GM12878 (cell line): ENCODE results near the gene NFATC2. TPM values are rescaled to one million over a fixed set of nuclear protein-coding genes. Genes with fewer than 3 reads are reported as not detected.

Experiments
- ATAC-seq: fragments of 200-7000 bp; cut with Tn5 transposase; 3 replicates; pipeline ENCODE4 v1.9.1; 2020; ENCODE audit warnings: mild to moderate bottlenecking, moderate library complexity
- BruUV-seq: library from RNA; stranded (reverse); fragments of 400-500 nt; replicated peaks from 2 replicates; lab custom pipeline; 2021; lab: Mats Ljungman, UMichigan
- CTCF ChIA-PET: fragments of 300-600 bp; sonication (Branson Sonifier 250); formaldehyde crosslinking; extraction: SDS; loops from one replicate; lab custom pipeline; 2021; ENCODE audit warnings: inconsistent platforms; lab: Yijun Ruan, JAX
- POLR2A ChIA-PET: fragments of 350-600 bp; formaldehyde crosslinking; extraction: SDS; loops from one replicate; lab custom pipeline; 2021; ENCODE audit warnings: inconsistent platforms; lab: Charles Lee
- RAD21 ChIA-PET: fragments of 300-600 bp; sonication (Branson Sonifier 250); formaldehyde crosslinking; loops from one replicate; lab custom pipeline; 2023; ENCODE audit warnings: antibody characterized with exemption; ENCODE audit not compliant: unreplicated experiment; lab: Charles Lee
- SMC1A ChIA-PET: fragments of 300-600 bp; sonication (Branson Sonifier 250); formaldehyde crosslinking; loops from one replicate; lab custom pipeline; 2023; ENCODE audit not compliant: unreplicated experiment, uncharacterized antibody; lab: Charles Lee
- DNase-seq: peaks from one replicate; pipeline ENCODE4 v3.0.0-alpha.2; 2011; ENCODE audit warnings: low read depth, low spot score
- FAIRE-seq: peaks from 3 replicates; lab custom pipeline; 2011; peaks lifted over from hg19 to GRCh38; lab: Jason Lieb, UNC
- H2AFZ ChIP-seq: 2 replicates; pipeline ENCODE4 v1.6.0; 2011; ENCODE audit warnings: low read depth, low read length, control low read depth; ENCODE audit not compliant: control insufficient read depth
- H3K27ac ChIP-seq: 2 replicates; pipeline ENCODE4 v1.5.1; 2011; ENCODE audit warnings: control low read depth; ENCODE audit not compliant: control insufficient read depth, insufficient read depth
- H3K27me3 ChIP-seq, 2 experiments: replicated peaks in 1 of 2; 2 replicates each; pipeline versions ENCODE4 v1.6.0 to v1.6.1; 2011; ENCODE audit warnings: low read length in 1 of 2; ENCODE audit not compliant: control insufficient read depth in 2 of 2, insufficient read depth in 2 of 2
- H3K36me3 ChIP-seq, 2 experiments: 2 replicates each; pipeline ENCODE4 v1.5.1; 2011; ENCODE audit warnings: low read length in 1 of 2; ENCODE audit not compliant: control insufficient read depth in 2 of 2, insufficient read depth in 2 of 2
- H3K4me1 ChIP-seq: 2 replicates; pipeline ENCODE4 v1.6.1; 2011; ENCODE audit warnings: mild to moderate bottlenecking, low read length, moderate library complexity, mixed read lengths; ENCODE audit not compliant: control insufficient read depth, insufficient read depth
- H3K4me2 ChIP-seq: 2 replicates; pipeline ENCODE4 v1.6.0; 2011; ENCODE audit warnings: control low read depth; ENCODE audit not compliant: control insufficient read depth, insufficient read depth
- H3K4me3 ChIP-seq: fragments of 200-600 bp; sonication (generic); 2 replicates; pipeline ENCODE4 v1.5.1; 2016
- H3K79me2 ChIP-seq: 2 replicates; pipeline ENCODE4 v1.6.0; 2011; ENCODE audit warnings: low read length; ENCODE audit not compliant: control insufficient read depth, insufficient read depth
- H3K9ac ChIP-seq: 2 replicates; pipeline ENCODE4 v1.8.0; 2011; ENCODE audit warnings: low read length, control low read depth, mixed read lengths; ENCODE audit not compliant: control insufficient read depth, insufficient read depth
- H3K9me3 ChIP-seq: replicated peaks from 3 replicates; pipeline ENCODE4 v1.5.1; 2011; ENCODE audit warnings: mild to moderate bottlenecking, low read length; ENCODE audit not compliant: control insufficient read depth, insufficient read depth
- H4K20me1 ChIP-seq: 2 replicates; pipeline ENCODE4 v1.6.0; 2011; ENCODE audit not compliant: control insufficient read depth, insufficient read depth
- CBFB ChIP-seq: IDR thresholded peaks from 2 replicates; pipeline ENCODE4 v1.6.1; 2016; ENCODE audit warnings: antibody characterized with exemption, low read depth
- CBX3 ChIP-seq: fragments of 200-600 bp; sonication (generic); IDR thresholded peaks from 2 replicates; pipeline ENCODE4 v1.6.1; 2016; ENCODE audit warnings: low read depth, borderline replicate concordance
- DPF2 ChIP-seq: fragments of 450-650 bp; IDR thresholded peaks from 2 replicates; pipeline ENCODE4 v1.6.1; 2017; ENCODE audit warnings: mild to moderate bottlenecking
- E4F1 ChIP-seq: fragments of 450-650 bp; IDR thresholded peaks from 2 replicates; pipeline ENCODE4 v1.6.1; 2018; ENCODE audit warnings: borderline replicate concordance, mild to moderate bottlenecking; ENCODE audit not compliant: partially characterized antibody
- HCFC1 ChIP-seq: fragments of 150-350 bp; IDR thresholded peaks from 2 replicates; pipeline ENCODE4 v1.6.1; 2014; ENCODE audit warnings: low read length
- KDM1A ChIP-seq: fragments of 200-600 bp; sonication (generic); IDR thresholded peaks from 2 replicates; pipeline ENCODE4 v1.6.1; 2016; ENCODE audit warnings: borderline replicate concordance
- MEF2B ChIP-seq: fragments of 450-650 bp; IDR thresholded peaks from 2 replicates; pipeline ENCODE4 v1.6.1; 2018; ENCODE audit warnings: mild to moderate bottlenecking, moderate library complexity; ENCODE audit not compliant: partially characterized antibody, poor library complexity, severe bottlenecking
- RBBP5 ChIP-seq: fragments of 200-600 bp; sonication (generic); conservative IDR thresholded peaks from 2 replicates; pipeline ENCODE4 v1.6.1; 2016
- RCOR1 ChIP-seq: conservative IDR thresholded peaks from 2 replicates; pipeline ENCODE4 v1.6.1; 2012; ENCODE audit warnings: low read depth, low read length, improper control_type of control experiment
- SP1 ChIP-seq: IDR thresholded peaks from one replicate; pipeline ENCODE4 v1.6.1; 2011; ENCODE audit warnings: low read depth, low read length
- STAT3 ChIP-seq: IDR thresholded peaks from 2 replicates; pipeline ENCODE4 v1.6.1; 2011; ENCODE audit warnings: low read depth, low read length, improper control_type of control experiment
- TAF1 ChIP-seq: IDR thresholded peaks from 2 replicates; pipeline ENCODE4 v1.6.1; 2011; ENCODE audit warnings: mild to moderate bottlenecking, low read depth, low read length, borderline replicate concordance
- ZBTB40 ChIP-seq: fragments of 450-650 bp; IDR thresholded peaks from 2 replicates; pipeline ENCODE4 v1.6.1; 2016; ENCODE audit warnings: mild to moderate bottlenecking, moderate library complexity, borderline replicate concordance
- ZZZ3 ChIP-seq: IDR thresholded peaks from 2 replicates; pipeline ENCODE4 v1.6.1; 2011; ENCODE audit warnings: low read depth; ENCODE audit not compliant: control insufficient read depth, insufficient read length
- WGBS: methylation state at CpG from one replicate; pipeline ENCODE4 v1.1.6; 2016; ENCODE audit warnings: low lambda C conversion rate; ENCODE audit not compliant: insufficient replicate concordance, insufficient coverage; ENCODE audit errors: missing lambda C conversion rate; 5-methylcytosine and 5-hydroxymethylcytosine counted together
- in situ Hi-C: fragments of 300-500 bp; cut with MboI; formaldehyde crosslinking; loops from 9 replicates; pipeline ENCODE4 v1.14.3; 2018; ENCODE audit warnings: mixed read lengths
- intact Hi-C: fragments of 100-400 bp; cut with micrococcal nuclease; formaldehyde crosslinking; loops from one replicate; pipeline ENCODE4 v1.14.2; 2022; ENCODE audit not compliant: unreplicated experiment
- polyA plus RNA-seq, 11 experiments: library from polyadenylated mRNA; depleted of rRNA in 4 of 11; unstranded in 6 of 11; stranded (reverse) in 5 of 11; fragments of >200 nt; fragmentation: Nextera tagmentation in 4 of 11; fragmentation: Illumina TruSeq in 1 of 11; extraction: Ambion mirVana in 4 of 11; extraction: Trizol in 1 of 11; gene quantifications; 1 replicate in 1 of 11; 2 replicates in 10 of 11; pipeline versions ENCODE4 v1.2.1 to v1.2.3, GENCODE V29; 2011 to 2016; ENCODE audit warnings: inconsistent platforms in 2 of 11, missing spikeins in 2 of 11, low read depth in 1 of 11
- total RNA-seq, 4 experiments: library from RNA; depleted of rRNA in 3 of 4; stranded (reverse); fragments of >200 nt in 3 of 4; fragmentation: Illumina TruSeq in 1 of 4; extraction: Trizol in 1 of 4; gene quantifications; 2 replicates each; pipeline versions ENCODE4 v1.2.1 to v1.2.3, GENCODE V29; 2013 to 2021
- TF ChIP-seq, protein P1 (sequence below): IDR thresholded peaks from 2 replicates; pipeline ENCODE4 v1.6.1; 2012; ENCODE audit warnings: low read length, inconsistent platforms

Gene NFATC2
- total and polyA plus RNA-seq, 10 of the 15 experiments (the other 5 are each of a cell fraction or from before 2014, with no cell fraction given) = 3.3 to 20.0 (median 7.3) TPM

DNA sequence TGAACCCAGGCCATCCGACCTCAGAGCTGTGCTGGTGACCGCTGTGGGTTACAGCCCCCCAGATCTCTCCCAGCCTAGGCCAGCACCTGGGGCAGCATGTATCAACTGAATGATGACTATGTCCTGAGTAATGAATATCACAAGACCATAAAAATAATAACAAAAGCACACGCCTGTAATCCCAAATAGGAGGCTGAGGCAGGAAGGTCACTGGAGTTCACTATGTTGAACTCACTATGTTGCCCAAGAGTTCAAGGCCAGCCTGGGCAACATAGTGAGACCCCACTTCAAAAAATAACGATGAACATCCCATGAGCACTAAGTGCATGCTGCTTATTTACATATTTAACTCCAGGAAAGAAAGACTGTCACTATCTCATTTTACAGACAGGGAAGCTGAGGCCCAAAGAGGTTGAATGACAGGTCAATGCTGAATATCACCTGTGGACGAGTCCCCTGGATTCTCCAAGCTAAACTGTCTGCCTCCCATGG lies 92.3 kb downstream of the NFATC2 start:
- no peak overlapping the region for H2AFZ ChIP-seq
- no peaks in the 10 kb centered on the region for H3K4me1 ChIP-seq
- ChIA-PET SMC1A (interaction anchor here (2.4 kb wide), 1 partner anchor 64 kb away, joined by 9 read pairs; no protein-coding TSS in a partner anchor), POLR2A (no interaction called here), CTCF (interaction anchor here (0.8 to 1.3 kb wide), 2 partner anchors 64 to 70 kb away, joined by 3 read pairs; no protein-coding TSS in a partner anchor), RAD21 (no interaction called here)
- DNase-seq (no peak), FAIRE-seq (no peak), ATAC-seq (no peak)
- WGBS = 46% methylated on average over 5 of the region's 5 CpGs
- peaks cover 4% of the 10 kb centered on the region; the same call in 2 of the 3 replicates for H3K9me3 ChIP-seq
- H3K27ac ChIP-seq = no peak overlapping the region
- no TSS peak for BruUV-seq
- no peak overlapping the region for H3K4me3 ChIP-seq
- intact Hi-C loops = no loop called here
- no peak overlapping the region for H3K4me2 ChIP-seq
- no peaks in the 10 kb centered on the region for H4K20me1 ChIP-seq
- no peaks in the 10 kb centered on the region for H3K79me2 ChIP-seq
- in situ Hi-C loops = no loop called here
- H3K36me3 ChIP-seq = peaks cover 4 to 6% of the 10 kb centered on the region in 2 experiments; a peak in 3 of 4 replicates
- no peaks in the 10 kb centered on the region for H3K27me3 ChIP-seq
- no peak overlapping the region for H3K9ac ChIP-seq
- TF ChIP-seq CBX3 = no peak
- TF ChIP-seq HCFC1 = no peak
- TF ChIP-seq CBFB = no peak
- TF ChIP-seq MEF2B = no peak
- TF ChIP-seq E4F1 = no peak
- no peak for TF ChIP-seq STAT3
- TF ChIP-seq ZBTB40 = no peak
- no peak for TF ChIP-seq RBBP5
- no peak for TF ChIP-seq TAF1
- TF ChIP-seq, protein P1, sequence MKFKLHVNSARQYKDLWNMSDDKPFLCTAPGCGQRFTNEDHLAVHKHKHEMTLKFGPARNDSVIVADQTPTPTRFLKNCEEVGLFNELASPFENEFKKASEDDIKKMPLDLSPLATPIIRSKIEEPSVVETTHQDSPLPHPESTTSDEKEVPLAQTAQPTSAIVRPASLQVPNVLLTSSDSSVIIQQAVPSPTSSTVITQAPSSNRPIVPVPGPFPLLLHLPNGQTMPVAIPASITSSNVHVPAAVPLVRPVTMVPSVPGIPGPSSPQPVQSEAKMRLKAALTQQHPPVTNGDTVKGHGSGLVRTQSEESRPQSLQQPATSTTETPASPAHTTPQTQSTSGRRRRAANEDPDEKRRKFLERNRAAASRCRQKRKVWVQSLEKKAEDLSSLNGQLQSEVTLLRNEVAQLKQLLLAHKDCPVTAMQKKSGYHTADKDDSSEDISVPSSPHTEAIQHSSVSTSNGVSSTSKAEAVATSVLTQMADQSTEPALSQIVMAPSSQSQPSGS = no peak
- no peak for TF ChIP-seq ZZZ3
- no peak for TF ChIP-seq KDM1A
- no peak for TF ChIP-seq SP1
- no peak for TF ChIP-seq RCOR1
- no peak for TF ChIP-seq DPF2
